C4-2B (cell line): ENCODE results near the gene DLK2.

Source experiments
- CTCF ChIP-seq: fragments of 450-650 bp; conservative IDR thresholded peaks from 2 replicates; pipeline ENCODE4 v1.5.1; 2017; ENCODE audit warnings: mild to moderate bottlenecking
- ZFX ChIP-seq: fragments of 450-650 bp; IDR thresholded peaks from 2 replicates; pipeline ENCODE4 v1.6.1; 2017

DNA sequence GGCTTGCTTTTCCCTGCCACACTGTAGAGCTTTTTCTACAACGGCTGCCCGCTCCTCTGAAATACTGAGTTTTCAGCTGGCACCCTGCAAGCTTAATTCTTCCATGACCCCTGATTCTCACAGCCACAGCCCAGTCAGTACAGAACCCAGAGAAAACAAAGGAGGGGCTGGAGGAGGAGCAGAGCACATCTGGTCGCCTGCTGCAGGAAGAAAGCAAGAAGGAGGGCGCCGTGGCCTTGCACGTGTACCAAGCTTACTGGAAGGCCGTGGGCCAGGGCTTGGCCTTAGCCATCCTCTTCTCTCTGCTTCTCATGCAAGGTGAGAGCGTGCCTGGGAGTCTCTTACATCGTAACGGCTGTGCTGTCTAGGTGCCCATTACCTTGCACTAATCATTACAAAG is 11.3 kb downstream of the DLK2 start:
- TF ChIP-seq CTCF = no peak
- no peak for TF ChIP-seq ZFX
